HL-60 (cell line): ENCODE measurements around the gene SUPT6H.

ENCODE experiments used
- DNase-seq, 2 experiments: peaks; one replicate each; pipeline ENCODE4 v3.0.0-alpha.2; 2010 to 2020; ENCODE audit warnings: low read depth in 1 of 2, low spot score in 1 of 2
- H3K27ac ChIP-seq: fragments of 250-450 bp; sonication (Bioruptor Pico); replicated peaks from 2 replicates; pipeline ENCODE4 v1.5.1; 2020; ENCODE audit warnings: mild to moderate bottlenecking, moderate library complexity
- H3K27me3 ChIP-seq: fragments of 250-450 bp; sonication (Bioruptor Pico); 2 replicates; pipeline ENCODE4 v1.5.1; 2021; ENCODE audit warnings: mild to moderate bottlenecking, moderate library complexity; ENCODE audit not compliant: insufficient read depth, poor library complexity, severe bottlenecking
- H3K4me3 ChIP-seq: replicated peaks from 2 replicates; pipeline ENCODE4 v1.5.1; 2011; ENCODE audit warnings: mild to moderate bottlenecking, control low read depth, low read length; ENCODE audit not compliant: insufficient read depth
- CTCF ChIP-seq: IDR thresholded peaks from one replicate; pipeline ENCODE4 v1.5.1; 2011; ENCODE audit warnings: low read length, control low read depth, inconsistent platforms; ENCODE audit not compliant: insufficient read depth
- GABPA ChIP-seq: IDR thresholded peaks from 2 replicates; pipeline ENCODE4 v1.6.1; 2012; ENCODE audit warnings: low read depth
- POLR2AphosphoS5 ChIP-seq: IDR thresholded peaks from 2 replicates; pipeline ENCODE4 v1.6.1; 2012; ENCODE audit warnings: low read depth
- REST ChIP-seq: IDR thresholded peaks from 2 replicates; pipeline ENCODE4 v1.6.1; 2012; ENCODE audit warnings: low read depth; ENCODE audit not compliant: insufficient replicate concordance
- SPI1 ChIP-seq: IDR thresholded peaks from 2 replicates; pipeline ENCODE4 v1.6.1; 2012; ENCODE audit warnings: low read depth, mild to moderate bottlenecking, borderline replicate concordance

SUPT6H gene

GRCh38 chr17:28688481-28688880 lies 26.5 kb downstream of the SUPT6H start:
- Histone ChIP-seq H3K27me3 (no peaks in the 10 kb centered on the region), H3K27ac (no peak overlapping the region), H3K4me3 (no peak overlapping the region)
- no peak for DNase-seq
- TF ChIP-seq SPI1 (no peak), CTCF (no peak), REST (no peak), POLR2AphosphoS5 (no peak), GABPA (no peak)

- DNase-seq = no peak
- Histone ChIP-seq H3K4me3 (no peak overlapping the region), H3K27ac (no peak overlapping the region), H3K27me3 (no peaks in the 10 kb centered on the region)
- TF ChIP-seq SPI1 (no peak), REST (no peak)
Observed at GRCh38 chr17:28689011-28689410, 27.0 kb downstream of the SUPT6H start.

GRCh38 chr17:28693869-28694268 lies 31.9 kb downstream of the SUPT6H start:
- no peak for DNase-seq
- Histone ChIP-seq H3K4me3 (no peak overlapping the region), H3K27ac (no peak overlapping the region), H3K27me3 (no peaks in the 10 kb centered on the region)
- TF ChIP-seq REST (no peak), GABPA (no peak), CTCF (no peak), POLR2AphosphoS5 (no peak), SPI1 (no peak)

GRCh38 chr17:28698253-28698941 lies 36.4 kb downstream of the SUPT6H start:
- Histone ChIP-seq H3K27me3 (no peaks in the 10 kb centered on the region), H3K27ac (no peak overlapping the region), H3K4me3 (no peak overlapping the region)
- peak in 1 of 2 experiments; percentile 39 for DNase-seq
- TF ChIP-seq CTCF (no peak), GABPA (no peak), POLR2AphosphoS5 (no peak), SPI1 (peak; percentile 88), REST (no peak)
